Subcutaneous adipose tissue (tissue), 4 donors: ENCODE results near the gene ZNF431. TPM values are rescaled to one million over a fixed set of nuclear protein-coding genes. Genes with fewer than 3 reads are reported as not detected.

Experiments used
- CTCF ChIP-seq: fragments of 450-650 bp; IDR thresholded peaks from one replicate; pipeline ENCODE4 v1.5.1; 2016; ENCODE audit warnings: low read depth, mild to moderate bottlenecking, control low read depth, antibody characterized with exemption, moderate library complexity
- total RNA-seq, 4 donors: library from RNA; depleted of rRNA; stranded (reverse); fragments of >200 nt; gene quantifications; one replicate each; pipeline ENCODE4 v1.1.0, GENCODE V29; 2016

ZNF431 gene
- 10 to 100 TPM in 3 of 4 donors, 1 to 10 TPM in 1; 9.4 to 20.0 (median 15.1) TPM for total RNA-seq

GRCh38 chr19:21141787-21142464 lies at the start of gene ZNF431:
Gene ZNF431, plus strand, starts transcription at chr19:21142040. Its CDS starts 144 bp downstream, at chr19:21142184.
- no peak for TF ChIP-seq CTCF

- no peak for TF ChIP-seq CTCF
Measured at GRCh38 chr19:21092109-21092508, 49.7 kb upstream of the ZNF431 start.

GRCh38 chr19:21094347-21095025 lies 47.4 kb upstream of the ZNF431 start:
- no peak for TF ChIP-seq CTCF

GRCh38 chr19:21098291-21098690 lies 43.5 kb upstream of the ZNF431 start:
- TF ChIP-seq CTCF, result no peak

- no peak for TF ChIP-seq CTCF
Measured at GRCh38 chr19:21101521-21102242, 40.2 kb upstream of the ZNF431 start.

- TF ChIP-seq CTCF, result no peak
Measured at GRCh38 chr19:21109116-21109515, 32.7 kb upstream of the ZNF431 start.

- TF ChIP-seq CTCF, result no peak
Measured at GRCh38 chr19:21110183-21110582, 31.7 kb upstream of the ZNF431 start.
